Common myeloid progenitor, CD34-positive (primary cell): Measurements from ENCODE around the gene NTF3.

Experiments used
- CTCF ChIA-PET: fragments of 350-600 bp; sonication (Branson Sonifier 250); formaldehyde crosslinking; loops from one replicate; lab custom pipeline; 2021; ENCODE audit warnings: antibody characterized with exemption; lab: Charles Lee
- POLR2A ChIA-PET: fragments of 350-600 bp; sonication (Branson Sonifier 250); formaldehyde crosslinking; loops from one replicate; lab custom pipeline; 2021; ENCODE audit warnings: antibody characterized with exemption; lab: Charles Lee
- DNase-seq, 3 donors: peaks; one replicate each; pipeline versions ENCODE4 v3.0.0 to v3.0.0-alpha.2; 2013
- H3K27ac ChIP-seq, 2 experiments: 1 replicate in 1 of 2; 2 replicates in 1 of 2; pipeline ENCODE4 v1.7.0; 2013; ENCODE audit warnings: inconsistent platforms in 2 of 2, low read length in 2 of 2, mild to moderate bottlenecking in 2 of 2, low read depth in 1 of 2, moderate library complexity in 1 of 2; ENCODE audit not compliant: severe bottlenecking in 2 of 2, insufficient read depth in 1 of 2, poor library complexity in 1 of 2
- H3K27me3 ChIP-seq, 5 experiments: replicated peaks in 2 of 5; 1 replicate in 3 of 5; 2 replicates in 2 of 5; pipeline versions ENCODE4 v1.6.1 to v1.7.0; 2013; ENCODE audit warnings: low read length in 4 of 5, mild to moderate bottlenecking in 2 of 5, moderate library complexity in 2 of 5, inconsistent platforms in 1 of 5; ENCODE audit not compliant: insufficient read depth in 5 of 5, control insufficient read depth in 4 of 5
- H3K36me3 ChIP-seq, 4 experiments: 1 replicate in 2 of 4; 2 replicates in 2 of 4; pipeline versions ENCODE4 v1.6.1 to v1.7.0; 2013; ENCODE audit warnings: low read length in 3 of 4, control low read depth in 1 of 4, mild to moderate bottlenecking in 1 of 4; ENCODE audit not compliant: control insufficient read depth in 4 of 4, insufficient read depth in 4 of 4
- H3K4me1 ChIP-seq, 4 experiments: 1 replicate in 3 of 4; 2 replicates in 1 of 4; pipeline versions ENCODE4 v1.6.1 to v1.7.1; 2013; ENCODE audit warnings: low read length in 3 of 4, mild to moderate bottlenecking in 3 of 4, control low read depth in 1 of 4, inconsistent platforms in 1 of 4, moderate library complexity in 1 of 4; ENCODE audit not compliant: control insufficient read depth in 4 of 4, insufficient read depth in 4 of 4; ENCODE audit errors: control extremely low read depth in 1 of 4
- H3K4me3 ChIP-seq, 7 experiments: 1 replicate in 4 of 7; 2 replicates in 3 of 7; pipeline versions ENCODE4 v1.5.1 to v1.7.0; 2013; ENCODE audit warnings: mild to moderate bottlenecking in 7 of 7, low read length in 6 of 7, moderate library complexity in 6 of 7, inconsistent platforms in 2 of 7, low read depth in 2 of 7, control low read depth in 1 of 7; ENCODE audit not compliant: insufficient read depth in 4 of 7, control insufficient read depth in 1 of 7; ENCODE audit errors: extremely low read depth in 1 of 7
- H3K9me3 ChIP-seq, 5 experiments: 1 replicate in 4 of 5; 2 replicates in 1 of 5; pipeline versions ENCODE4 v1.6.1 to v1.7.1; 2013; ENCODE audit warnings: low read length in 4 of 5, mild to moderate bottlenecking in 2 of 5, inconsistent platforms in 1 of 5, low read depth in 1 of 5, moderate library complexity in 1 of 5; ENCODE audit not compliant: control insufficient read depth in 4 of 5, insufficient read depth in 2 of 5; ENCODE audit errors: control extremely low read depth in 1 of 5
- WGBS: methylation state at CpG from one replicate; pipeline ENCODE4 v1.1.5; 2013; ENCODE audit not compliant: insufficient coverage; 5-methylcytosine and 5-hydroxymethylcytosine counted together

NTF3 gene

GRCh38 chr12:5433081-5433844, 1.4 kb downstream of the NTF3 start:
- Histone ChIP-seq H3K9me3 (peaks cover 0 to 3% (median 0%) of the 10 kb centered on the region in 5 experiments), H3K4me3 (peak overlapping the region in 3 of 7 experiments; percentile 48 to 68 (median 50)), H3K4me1 (peaks cover 0 to 54% (median 35%) of the 10 kb centered on the region in 4 experiments), H3K36me3 (no peaks in the 10 kb centered on the region), H3K27me3 (peaks cover 7 to 88% (median 35%) of the 10 kb centered on the region in 5 experiments), H3K27ac (no peak overlapping the region)
- WGBS: 0% methylated on average over 49 of the region's 59 CpGs
- POLR2A ChIA-PET: interaction anchor here (0.6 kb wide), 1 partner anchor 292 kb away, joined by 3 read pairs; no protein-coding TSS in a partner anchor
- DNase-seq: peak in 1 of 3 donors; percentile 42
- CTCF ChIA-PET: interaction anchor here (0.8 to 1.5 kb wide), 3 partner anchors 10 to 556 kb away, joined by 3 to 6 read pairs (median 3); no protein-coding TSS in a partner anchor

- ChIA-PET POLR2A (no interaction called here), CTCF (interaction anchor here (1.5 kb wide), 1 partner anchor 9 kb away, joined by 6 read pairs; no protein-coding TSS in a partner anchor)
- Histone ChIP-seq H3K9me3 (peaks cover 0 to 3% (median 0%) of the 10 kb centered on the region in 5 experiments), H3K36me3 (no peaks in the 10 kb centered on the region), H3K4me3 (peak overlapping the region in 1 of 7 experiments; percentile 48), H3K27ac (no peak overlapping the region), H3K27me3 (peaks cover 5 to 93% (median 35%) of the 10 kb centered on the region in 5 experiments), H3K4me1 (peaks cover 0 to 47% (median 32%) of the 10 kb centered on the region in 4 experiments)
- no peak for DNase-seq
- 46% methylated on average over 15 of the region's 15 CpGs for WGBS
These were observed 2.1 kb downstream of the NTF3 start for GRCh38 chr12:5433845-5434646.

GRCh38 chr12:5434647-5435560, 3.0 kb downstream of the NTF3 start:
- POLR2A ChIA-PET: no interaction called here
- H3K27ac ChIP-seq: no peak overlapping the region
- CTCF ChIA-PET: interaction anchor here (0.7 to 1.5 kb wide), 5 partner anchors 8 to 351 kb away, joined by 3 to 6 read pairs (median 3); no protein-coding TSS in a partner anchor
- no peak overlapping the region for H3K4me3 ChIP-seq
- peaks cover 0 to 46% (median 32%) of the 10 kb centered on the region in 4 experiments for H3K4me1 ChIP-seq
- no peak for DNase-seq
- peaks cover 0 to 3% (median 0%) of the 10 kb centered on the region in 5 experiments for H3K9me3 ChIP-seq
- WGBS: 100% methylated on average over 2 of the region's 6 CpGs
- no peaks in the 10 kb centered on the region for H3K36me3 ChIP-seq
- peaks cover 4 to 84% (median 32%) of the 10 kb centered on the region in 5 experiments for H3K27me3 ChIP-seq

GRCh38 chr12:5437182-5437583, 5.3 kb downstream of the NTF3 start:
- CTCF ChIA-PET: interaction anchor here (1.1 to 1.4 kb wide), 2 partner anchors 10 to 360 kb away, joined by 3 read pairs; no protein-coding TSS in a partner anchor
- Histone ChIP-seq H3K36me3 (no peaks in the 10 kb centered on the region), H3K27ac (no peak overlapping the region), H3K4me3 (no peak overlapping the region), H3K4me1 (peaks cover 0 to 24% (median 14%) of the 10 kb centered on the region in 4 experiments), H3K9me3 (peaks cover 0 to 3% (median 0%) of the 10 kb centered on the region in 5 experiments), H3K27me3 (peaks cover 4 to 64% (median 30%) of the 10 kb centered on the region in 5 experiments)
- POLR2A ChIA-PET: no interaction called here
- no peak for DNase-seq
- 92% methylated on average over 1 of the region's 4 CpGs for WGBS

- no peaks in the 10 kb centered on the region for H3K36me3 ChIP-seq
- no peak overlapping the region for H3K27ac ChIP-seq
- POLR2A ChIA-PET: no interaction called here
- 4% methylated on average over 11 of the region's 11 CpGs for WGBS
- H3K27me3 ChIP-seq: peaks cover 4 to 59% (median 28%) of the 10 kb centered on the region in 5 experiments
- peak; percentile 78 to 94 (median 90) for DNase-seq
- H3K4me1 ChIP-seq: peaks cover 0 to 20% (median 10%) of the 10 kb centered on the region in 4 experiments
- H3K4me3 ChIP-seq: no peak overlapping the region
- CTCF ChIA-PET: interaction anchor here (1.1 to 1.5 kb wide), 3 partner anchors 9 to 359 kb away, joined by 3 to 9 read pairs (median 3); no protein-coding TSS in a partner anchor
- peaks cover 0 to 3% (median 0%) of the 10 kb centered on the region in 5 experiments for H3K9me3 ChIP-seq
These were observed 5.7 kb downstream of the NTF3 start for GRCh38 chr12:5437589-5437988.

- POLR2A ChIA-PET: no interaction called here
- Histone ChIP-seq H3K36me3 (no peaks in the 10 kb centered on the region), H3K9me3 (peaks cover 0 to 3% (median 0%) of the 10 kb centered on the region in 5 experiments), H3K4me3 (no peak overlapping the region), H3K4me1 (peaks cover 0 to 10% (median 1%) of the 10 kb centered on the region in 4 experiments), H3K27ac (no peak overlapping the region), H3K27me3 (peaks cover 4 to 51% (median 24%) of the 10 kb centered on the region in 5 experiments)
- no peak for DNase-seq
- WGBS: 100% methylated on average over 3 of the region's 4 CpGs
- CTCF ChIA-PET: interaction anchor here (0.7 to 1.8 kb wide), 7 partner anchors 9 to 271 kb away, joined by 3 to 9 read pairs (median 3); no protein-coding TSS in a partner anchor
These were observed 6.8 kb downstream of the NTF3 start for GRCh38 chr12:5438671-5439200.
